Kidney epithelial cell (primary cell): ENCODE measurements around the gene CFAP100. TPM values are rescaled to one million over a fixed set of nuclear protein-coding genes. Genes with fewer than 3 reads are reported as not detected.

Experiments
- DNase-seq: peaks from one replicate; pipeline ENCODE4 v3.0.0-alpha.2; 2010; ENCODE audit warnings: low read depth
- H3K27me3 ChIP-seq: 2 replicates; pipeline ENCODE4 v1.6.0; 2011; ENCODE audit warnings: low read length; ENCODE audit not compliant: control insufficient read depth, insufficient read depth
- H3K36me3 ChIP-seq: 2 replicates; pipeline ENCODE4 v1.5.1; 2011; ENCODE audit warnings: low read length; ENCODE audit not compliant: control insufficient read depth, insufficient read depth
- H3K4me3 ChIP-seq: 2 replicates; pipeline ENCODE4 v1.5.1; 2011; ENCODE audit warnings: low read depth, mild to moderate bottlenecking, control low read depth, low read length
- total RNA-seq: library from RNA; depleted of rRNA; stranded (reverse); fragments of >200 nt; gene quantifications from 2 replicates; pipeline ENCODE4 v1.2.3, GENCODE V29; 2015
- TF ChIP-seq, protein P1 (sequence below): IDR thresholded peaks from 2 replicates; pipeline ENCODE4 v1.5.1; 2011; ENCODE audit warnings: mild to moderate bottlenecking, moderate library complexity, low read length, control low read depth, inconsistent platforms; ENCODE audit not compliant: insufficient read depth, poor library complexity, severe bottlenecking

Gene CFAP100
- total RNA-seq, 1 donor from 2014 or later = not detected

- TF ChIP-seq, protein P1, sequence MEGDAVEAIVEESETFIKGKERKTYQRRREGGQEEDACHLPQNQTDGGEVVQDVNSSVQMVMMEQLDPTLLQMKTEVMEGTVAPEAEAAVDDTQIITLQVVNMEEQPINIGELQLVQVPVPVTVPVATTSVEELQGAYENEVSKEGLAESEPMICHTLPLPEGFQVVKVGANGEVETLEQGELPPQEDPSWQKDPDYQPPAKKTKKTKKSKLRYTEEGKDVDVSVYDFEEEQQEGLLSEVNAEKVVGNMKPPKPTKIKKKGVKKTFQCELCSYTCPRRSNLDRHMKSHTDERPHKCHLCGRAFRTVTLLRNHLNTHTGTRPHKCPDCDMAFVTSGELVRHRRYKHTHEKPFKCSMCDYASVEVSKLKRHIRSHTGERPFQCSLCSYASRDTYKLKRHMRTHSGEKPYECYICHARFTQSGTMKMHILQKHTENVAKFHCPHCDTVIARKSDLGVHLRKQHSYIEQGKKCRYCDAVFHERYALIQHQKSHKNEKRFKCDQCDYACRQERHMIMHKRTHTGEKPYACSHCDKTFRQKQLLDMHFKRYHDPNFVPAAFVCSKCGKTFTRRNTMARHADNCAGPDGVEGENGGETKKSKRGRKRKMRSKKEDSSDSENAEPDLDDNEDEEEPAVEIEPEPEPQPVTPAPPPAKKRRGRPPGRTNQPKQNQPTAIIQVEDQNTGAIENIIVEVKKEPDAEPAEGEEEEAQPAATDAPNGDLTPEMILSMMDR = no peak
- Histone ChIP-seq H3K36me3 (no peaks in the 10 kb centered on the region), H3K27me3 (no peaks in the 10 kb centered on the region), H3K4me3 (no peak overlapping the region)
- DNase-seq = no peak
These were observed 40.3 kb downstream of the CFAP100 start for GRCh38 chr3:126434931-126435411.

DNA sequence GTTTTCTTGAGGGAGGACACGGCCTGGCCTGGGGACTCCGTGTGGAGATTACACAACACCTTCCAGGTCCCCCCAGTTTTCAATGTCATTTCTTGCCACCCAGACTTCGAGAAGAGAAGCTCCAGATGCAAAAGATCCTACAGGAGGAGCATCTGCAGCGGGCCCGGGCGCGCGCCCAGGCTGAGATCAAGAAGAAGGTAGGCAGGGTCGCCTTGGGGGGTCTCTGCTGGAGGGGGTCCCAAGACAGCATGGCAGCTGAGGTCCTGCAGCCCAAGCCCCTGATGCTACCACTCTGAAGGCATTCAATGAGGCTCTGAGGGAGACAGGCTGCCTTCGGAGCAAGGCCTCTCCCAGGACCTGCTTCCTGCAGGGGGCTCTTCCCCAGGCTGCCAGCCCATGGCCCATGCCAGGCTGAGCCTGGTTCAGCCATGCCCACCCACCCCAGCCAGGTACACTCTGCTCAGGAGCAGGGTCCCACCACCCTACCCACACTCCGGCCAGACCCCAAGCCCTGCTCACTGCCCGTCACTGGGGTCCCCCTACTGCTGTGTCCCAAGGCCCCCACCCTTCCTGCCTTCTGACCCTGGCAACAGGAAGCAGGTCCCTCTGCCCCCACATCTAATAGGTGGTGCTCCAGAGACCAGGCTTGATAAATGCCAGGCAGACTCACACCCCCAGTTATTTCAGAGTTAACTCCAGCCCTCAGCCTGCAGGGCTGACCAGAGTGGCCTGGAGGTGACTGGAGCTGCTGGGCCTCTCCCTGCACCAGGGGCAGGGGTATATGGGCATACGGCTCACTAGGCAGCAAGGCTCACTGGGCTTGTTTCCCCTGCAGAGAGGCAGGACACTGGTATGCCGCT lies 41.0 kb downstream of the CFAP100 start:
- DNase-seq = no peak
- TF ChIP-seq, protein P1 = no peak
- no peaks in the 10 kb centered on the region for H3K36me3 ChIP-seq
- no peaks in the 10 kb centered on the region for H3K27me3 ChIP-seq
- no peak overlapping the region for H3K4me3 ChIP-seq

DNA sequence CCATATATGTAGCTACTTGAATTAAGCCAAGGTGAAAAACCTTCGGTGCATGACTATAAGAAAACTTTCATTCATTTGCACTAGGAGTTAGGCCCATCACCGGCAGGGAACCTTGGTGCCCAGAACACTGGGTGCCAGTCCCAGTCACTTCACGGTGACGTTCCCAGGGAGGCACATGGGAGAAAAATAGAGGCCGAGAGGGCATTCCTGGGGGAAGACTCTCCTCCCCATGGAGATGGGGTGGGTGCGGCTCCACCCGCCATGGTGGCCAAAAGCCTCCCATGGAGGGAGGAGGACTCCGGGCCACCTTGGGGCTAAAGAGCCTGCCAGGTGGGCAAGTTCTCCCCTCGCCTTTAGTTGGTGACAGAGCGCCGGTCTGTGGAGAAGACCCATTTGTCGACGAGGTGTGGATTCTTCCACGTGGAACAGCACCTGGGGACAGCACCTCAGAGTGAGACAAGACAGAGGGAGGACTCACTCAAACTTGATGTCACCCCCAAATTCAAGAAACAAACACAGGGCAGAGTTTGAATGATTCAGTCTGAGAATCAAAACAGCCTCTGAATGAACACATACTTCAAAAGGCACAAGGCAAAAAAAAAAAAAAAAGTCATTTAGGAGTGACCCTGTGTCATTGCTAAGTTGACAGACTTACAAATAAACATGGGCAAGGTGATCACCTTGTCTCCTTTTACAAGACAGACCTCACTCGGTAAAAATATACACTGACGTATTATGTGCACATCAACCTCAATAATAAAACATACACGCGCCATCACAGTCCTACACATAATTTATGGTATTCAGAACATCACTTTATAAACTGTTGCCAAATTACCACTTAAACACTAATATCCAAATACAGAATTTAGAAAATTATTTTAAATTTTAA lies 42.4 kb downstream of the CFAP100 start:
- DNase-seq = no peak
- Histone ChIP-seq H3K36me3 (no peaks in the 10 kb centered on the region), H3K27me3 (no peaks in the 10 kb centered on the region), H3K4me3 (no peak overlapping the region)
- TF ChIP-seq, protein P1 = no peak

- no peaks in the 10 kb centered on the region for H3K36me3 ChIP-seq
- no peaks in the 10 kb centered on the region for H3K27me3 ChIP-seq
- no peak for DNase-seq
- TF ChIP-seq, protein P1 = no peak
- no peak overlapping the region for H3K4me3 ChIP-seq
These were observed 43.5 kb downstream of the CFAP100 start for GRCh38 chr3:126438186-126438585.

DNA sequence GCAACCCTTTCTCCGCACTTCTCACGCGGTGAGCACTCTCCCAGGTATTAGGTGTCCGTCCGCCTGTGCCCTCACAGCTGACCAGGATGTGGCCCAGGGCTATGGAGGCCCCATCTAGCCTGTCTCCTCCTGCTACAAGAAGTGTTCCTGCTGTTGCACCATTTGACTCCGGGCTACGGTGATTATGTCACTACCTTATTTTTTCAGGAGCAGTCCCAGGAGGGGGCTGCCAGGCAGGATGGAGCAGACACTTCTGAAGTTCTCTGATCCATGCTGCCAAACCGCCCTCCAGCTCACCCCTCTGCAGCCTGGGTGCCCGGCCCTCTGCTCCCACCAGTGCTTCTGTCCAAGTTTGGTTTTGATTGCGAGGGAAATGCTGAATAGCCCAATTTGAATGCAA lies 44.0 kb downstream of the CFAP100 start:
- DNase-seq = no peak
- Histone ChIP-seq H3K27me3 (no peaks in the 10 kb centered on the region), H3K36me3 (no peaks in the 10 kb centered on the region), H3K4me3 (no peak overlapping the region)
- TF ChIP-seq, protein P1 = no peak
